ENCODE results near the gene PSMA3.
A peak's percentile ranks its signal among the peaks of the same experiment; 100 is the strongest.

Gene PSMA3

GRCh38 chr14:58272588-58273372, 28.1 kb downstream of the PSMA3 start:
- DNase-seq = no peak

GRCh38 chr14:58274881-58275280, 30.2 kb downstream of the PSMA3 start:
- DNase-seq = no peak

- no peak for DNase-seq
Measured at GRCh38 chr14:58275527-58276190, 31.0 kb downstream of the PSMA3 start.

GRCh38 chr14:58276208-58276607, 31.6 kb downstream of the PSMA3 start:
- DNase-seq = no peak

GRCh38 chr14:58278177-58278576, 33.5 kb downstream of the PSMA3 start:
- no peak for DNase-seq

- DNase-seq = peak; percentile 17
Measured at GRCh38 chr14:58280954-58281787, 36.5 kb downstream of the PSMA3 start.

GRCh38 chr14:58281969-58282368, 37.3 kb downstream of the PSMA3 start:
- DNase-seq = no peak

- DNase-seq = no peak
Measured at GRCh38 chr14:58282925-58283593, 38.4 kb downstream of the PSMA3 start.

GRCh38 chr14:58283730-58284129, 39.1 kb downstream of the PSMA3 start:
- DNase-seq = no peak

GRCh38 chr14:58285132-58285531, 40.5 kb downstream of the PSMA3 start:
- no peak for DNase-seq

- DNase-seq = no peak
Measured at GRCh38 chr14:58287607-58288042, 43.0 kb downstream of the PSMA3 start.

- no peak for DNase-seq
Measured at GRCh38 chr14:58288106-58288792, 43.6 kb downstream of the PSMA3 start.

- DNase-seq = no peak
Measured at GRCh38 chr14:58291646-58292045, 47.0 kb downstream of the PSMA3 start.

- DNase-seq = no peak
Measured at GRCh38 chr14:58292187-58292586, 47.5 kb downstream of the PSMA3 start.

GRCh38 chr14:58294201-58294600, 49.6 kb downstream of the PSMA3 start:
- no peak for DNase-seq

- DNase-seq = no peak
Measured at GRCh38 chr14:58296726-58297125, 52.1 kb downstream of the PSMA3 start.

GRCh38 chr14:58297412-58297761, 52.7 kb downstream of the PSMA3 start:
- no peak for DNase-seq

GRCh38 chr14:58297762-58298476, 53.3 kb downstream of the PSMA3 start:
- DNase-seq = peak; percentile 100

GRCh38 chr14:58298477-58299400, 54.1 kb downstream of the PSMA3 start, which contains the start of gene ARID4A:
Gene ARID4A, plus strand, starts transcription at chr14:58298555. Its CDS starts 1,300 bp downstream, at chr14:58299855.
- peak; percentile 54 for DNase-seq
